Epithelial cell of prostate (primary cell): ENCODE data around the gene CZIB.
"Not testable (repeated sequence)": the region's sequence is repeated elsewhere in the genome, so short reads cannot be mapped to it uniquely, and the experiment has no call there.

Experiments
- DNase-seq: peaks from one replicate; pipeline ENCODE4 v3.0.0-alpha.2; 2011; ENCODE audit warnings: low read depth, low spot score
- H3K27ac ChIP-seq: fragments of 450-650 bp; 2 replicates; pipeline ENCODE4 v1.5.1; 2017; ENCODE audit warnings: mild to moderate bottlenecking

CZIB gene

GRCh38 chr1:53241828-53242227 is 21.4 kb upstream of the CZIB start:
- no peak for DNase-seq
- H3K27ac ChIP-seq: no peak overlapping the region

- DNase-seq: peak; percentile 73
- H3K27ac ChIP-seq: peak within 1 kb of the TSS; percentile 64
These were observed 18.0 kb upstream of the CZIB start, which contains the start of gene MAGOH for GRCh38 chr1:53238197-53239155. Gene MAGOH (minus strand): TSS chr1:53238518. CDS start chr1:53238448, 70 bp downstream.

GRCh38 chr1:53237638-53238037 is 17.2 kb upstream of the CZIB start:
- DNase-seq: no peak
- peak overlapping the region; percentile 64 for H3K27ac ChIP-seq

- peak overlapping the region; percentile 89 for H3K27ac ChIP-seq
- DNase-seq: no peak
These were observed 490 bp upstream of the CZIB start for GRCh38 chr1:53220962-53221286.

- no peak for DNase-seq
- H3K27ac ChIP-seq: peak overlapping the region; percentile 89
These were observed 723 bp downstream of the CZIB start for GRCh38 chr1:53219711-53220110.

- no peak for DNase-seq
- no peak overlapping the region for H3K27ac ChIP-seq
These were observed 2.2 kb downstream of the CZIB start for GRCh38 chr1:53218201-53218600.

- no peak for DNase-seq
- H3K27ac ChIP-seq: no peak overlapping the region
These were observed 6.0 kb downstream of the CZIB start for GRCh38 chr1:53214376-53214940.

GRCh38 chr1:53210954-53211353 is 9.5 kb downstream of the CZIB start:
- no peak for DNase-seq
- no peak overlapping the region for H3K27ac ChIP-seq

- DNase-seq: no peak
- H3K27ac ChIP-seq: no peak overlapping the region
These were observed 10.1 kb downstream of the CZIB start for GRCh38 chr1:53210352-53210751.

- no peak overlapping the region for H3K27ac ChIP-seq
- DNase-seq: no peak
These were observed 12.7 kb downstream of the CZIB start for GRCh38 chr1:53207726-53208125.

- H3K27ac ChIP-seq: no peak overlapping the region
- no peak for DNase-seq
These were observed 13.6 kb downstream of the CZIB start for GRCh38 chr1:53206735-53207379.

- H3K27ac ChIP-seq, DNase-seq: not testable (repeated sequence)
These were observed 14.2 kb downstream of the CZIB start for GRCh38 chr1:53206083-53206685.

- DNase-seq, H3K27ac ChIP-seq: not testable (repeated sequence)
These were observed 14.9 kb downstream of the CZIB start for GRCh38 chr1:53205496-53205895.

- H3K27ac ChIP-seq: no peak overlapping the region
- no peak for DNase-seq
These were observed 17.0 kb downstream of the CZIB start for GRCh38 chr1:53203466-53203865.

- DNase-seq: no peak
- H3K27ac ChIP-seq: peak overlapping the region; percentile 80
These were observed 22.2 kb downstream of the CZIB start for GRCh38 chr1:53198241-53198651.

GRCh38 chr1:53197291-53198200 is 22.9 kb downstream of the CZIB start:
- DNase-seq: no peak
- peak overlapping the region; percentile 80 for H3K27ac ChIP-seq

- DNase-seq: no peak
- H3K27ac ChIP-seq: peak within 1 kb of the TSS; percentile 80
These were observed 23.7 kb downstream of the CZIB start, which contains the start of gene CPT2 for GRCh38 chr1:53196485-53197290. Gene CPT2 (plus strand): TSS chr1:53196824. CDS start chr1:53196944, 120 bp downstream.

- H3K27ac ChIP-seq: peak overlapping the region; percentile 80
- no peak for DNase-seq
These were observed 24.4 kb downstream of the CZIB start for GRCh38 chr1:53196017-53196484.
